Panc1 (cell line): ENCODE results near the gene SND1. TPM values are rescaled to one million over a fixed set of nuclear protein-coding genes. Genes with fewer than 3 reads are reported as not detected.

Source experiments
- ATAC-seq: fragments of 200-7000 bp; cut with Tn5 transposase; 2 replicates; pipeline ENCODE4 v1.9.1; 2020; ENCODE audit warnings: mild to moderate bottlenecking, moderate library complexity
- BruUV-seq: library from RNA; stranded (reverse); fragments of 400-500 nt; replicated peaks from 2 replicates; lab custom pipeline; 2021; lab: Mats Ljungman, UMichigan
- CTCF ChIA-PET: fragments of 300-600 bp; sonication (Branson Sonifier 250); formaldehyde crosslinking; loops from one replicate; lab custom pipeline; 2022; ENCODE audit warnings: antibody characterized with exemption; lab: Charles Lee
- POLR2A ChIA-PET: fragments of 300-600 bp; sonication (Branson Sonifier 250); formaldehyde crosslinking; loops from one replicate; lab custom pipeline; 2022; ENCODE audit warnings: antibody characterized with exemption; lab: Charles Lee
- DNase-seq: peaks from one replicate; pipeline ENCODE4 v3.0.0-alpha.2; 2010; ENCODE audit warnings: low read depth, low spot score
- H3K27ac ChIP-seq: 2 replicates; pipeline ENCODE4 v1.5.1; 2011; ENCODE audit warnings: mild to moderate bottlenecking, low read length, inconsistent platforms
- H3K27me3 ChIP-seq: fragments of 200-500 bp; sonication (Bioruptor generic); 2 replicates; pipeline ENCODE4 v1.6.0; 2014; ENCODE audit warnings: low read length, inconsistent platforms; ENCODE audit not compliant: control insufficient read depth, insufficient read depth
- H3K36me3 ChIP-seq: fragments of 200-500 bp; sonication (Bioruptor generic); 2 replicates; pipeline ENCODE4 v1.5.1; 2014; ENCODE audit warnings: inconsistent platforms, mild to moderate bottlenecking, low read length, moderate library complexity; ENCODE audit not compliant: control insufficient read depth, insufficient read depth
- H3K4me1 ChIP-seq: 2 replicates; pipeline ENCODE4 v1.5.1; 2011; ENCODE audit warnings: inconsistent platforms, mild to moderate bottlenecking, low read length, moderate library complexity; ENCODE audit not compliant: control insufficient read depth, insufficient read depth
- H3K4me3 ChIP-seq, 2 experiments: 2 replicates each; pipeline ENCODE4 v1.5.1; 2011 to 2012; ENCODE audit warnings: low read depth in 2 of 2, low read length in 2 of 2, mild to moderate bottlenecking in 2 of 2, inconsistent platforms in 1 of 2, moderate library complexity in 1 of 2
- H3K9me3 ChIP-seq: fragments of 200-500 bp; sonication (Bioruptor generic); 2 replicates; pipeline ENCODE4 v1.5.1; 2014; ENCODE audit warnings: low read depth, mild to moderate bottlenecking, inconsistent platforms, low read length, moderate library complexity; ENCODE audit not compliant: control insufficient read depth, insufficient read depth
- CTCF ChIP-seq: fragments of 450-650 bp; IDR thresholded peaks from 2 replicates; pipeline ENCODE4 v1.5.1; 2017; ENCODE audit warnings: mild to moderate bottlenecking
- POLR2AphosphoS5 ChIP-seq: IDR thresholded peaks from 2 replicates; pipeline ENCODE4 v1.6.1; 2012; ENCODE audit warnings: mild to moderate bottlenecking, low read depth, low read length, moderate library complexity
- REST ChIP-seq, 2 experiments: IDR thresholded peaks; 2 replicates each; pipeline ENCODE4 v1.6.1; 2011 to 2012; ENCODE audit warnings: low read depth in 2 of 2, control low read depth in 1 of 2, low read length in 1 of 2, mild to moderate bottlenecking in 1 of 2, moderate library complexity in 1 of 2; ENCODE audit not compliant: insufficient read depth in 1 of 2
- SIN3A ChIP-seq: IDR thresholded peaks from 2 replicates; pipeline ENCODE4 v1.6.1; 2012; ENCODE audit warnings: low read depth, mild to moderate bottlenecking, low read length, moderate library complexity, borderline replicate concordance; ENCODE audit not compliant: insufficient read depth
- TCF7L2 ChIP-seq: IDR thresholded peaks from 2 replicates; pipeline ENCODE4 v1.6.1; 2011; ENCODE audit warnings: mild to moderate bottlenecking, low read depth, low read length, inconsistent platforms
- in situ Hi-C: cut with HindIII; loops from 2 replicates; pipeline ENCODE4 v1.10.0; 2016; ENCODE audit warnings: low sequenced_read_pairs, low pct_unique_long_range_greater_than_20kb
- intact Hi-C: fragments of 100-400 bp; cut with micrococcal nuclease; formaldehyde crosslinking; loops from one replicate; pipeline ENCODE4 v1.10.0; 2022; ENCODE audit not compliant: unreplicated experiment
- total RNA-seq: library from RNA; stranded (reverse); gene quantifications from one replicate; pipeline ENCODE4 v1.2.1, GENCODE V29; 2021; ENCODE audit not compliant: unreplicated experiment

The SND1 gene
- total RNA-seq, 1 experiment from 2014 or later: 176 TPM

- Histone ChIP-seq H3K27ac (no peak overlapping the region), H3K4me1 (no peaks in the 10 kb centered on the region), H3K9me3 (no peaks in the 10 kb centered on the region), H3K27me3 (no peaks in the 10 kb centered on the region), H3K36me3 (no peaks in the 10 kb centered on the region), H3K4me3 (no peak overlapping the region)
- DNase-seq: no peak
- ChIA-PET CTCF (no interaction called here), POLR2A (no interaction called here)
- in situ Hi-C loops: no loop called here
- ATAC-seq: no peak
- intact Hi-C loops: no loop called here
- TF ChIP-seq REST (IDR thresholded peaks at IDR 0.05; ENCODE audit: insufficient read depth in 1 of 2, low read depth in 2 of 2, low read length in 1 of 2): no peak
- no peak for TF ChIP-seq TCF7L2
- TF ChIP-seq SIN3A: no peak
- TF ChIP-seq POLR2AphosphoS5: no peak
- no peak for TF ChIP-seq CTCF
- no TSS peak for BruUV-seq
These were observed 366.2 kb downstream of the SND1 start for GRCh38 chr7:128017862-128018845.

DNA sequence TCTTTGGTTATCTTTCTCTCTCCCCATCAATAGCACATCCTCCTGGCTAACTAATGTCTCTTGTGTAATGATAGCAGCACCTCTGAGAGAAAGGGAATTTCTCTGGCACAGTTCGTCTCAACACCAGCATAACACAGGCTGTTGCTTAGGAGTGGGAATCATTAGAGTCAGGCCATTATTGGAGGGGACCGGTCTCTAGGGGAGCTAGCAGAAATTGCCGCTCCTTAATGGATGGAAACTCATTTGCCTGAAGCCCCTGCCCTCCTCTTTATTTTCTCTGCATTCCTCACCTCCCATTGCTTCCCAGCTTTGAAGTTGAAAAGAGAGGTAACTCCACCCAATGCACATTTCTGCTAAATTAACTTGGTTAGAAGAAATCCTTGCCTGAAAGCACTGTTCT lies 367.3 kb downstream of the SND1 start:
- no peaks in the 10 kb centered on the region for H3K36me3 ChIP-seq
- intact Hi-C loops (no loop called here), in situ Hi-C loops (no loop called here)
- ATAC-seq: no peak
- no TSS peak for BruUV-seq
- ChIA-PET CTCF (no interaction called here), POLR2A (no interaction called here)
- no peaks in the 10 kb centered on the region for H3K27me3 ChIP-seq
- no peak overlapping the region for H3K27ac ChIP-seq
- no peaks in the 10 kb centered on the region for H3K4me1 ChIP-seq
- no peak for DNase-seq
- H3K9me3 ChIP-seq: no peaks in the 10 kb centered on the region
- H3K4me3 ChIP-seq: no peak overlapping the region
- TF ChIP-seq REST (IDR thresholded peaks at IDR 0.05; ENCODE audit: insufficient read depth in 1 of 2, low read depth in 2 of 2, low read length in 1 of 2) (no peak), POLR2AphosphoS5 (no peak), TCF7L2 (no peak), SIN3A (no peak), CTCF (no peak)
